SIG-M5 treated with dmso at 0.1 percent for 504 hours (cell line): Measurements from ENCODE around the gene ADD1.

ENCODE experiments used
- DNase-seq: peaks from one replicate; lab custom pipeline; 2025; ENCODE audit not compliant: unreplicated experiment; lab: John Stamatoyannopoulos, UW

Gene ADD1

GRCh38 chr4:2858451-2859217 is 15.0 kb downstream of the ADD1 start:
- DNase-seq = no peak

- DNase-seq = peak; percentile 38
These were observed 15.9 kb downstream of the ADD1 start for GRCh38 chr4:2859514-2859913.

- DNase-seq = no peak
These were observed 17.0 kb downstream of the ADD1 start for GRCh38 chr4:2860391-2861348.

GRCh38 chr4:2861631-2862436 is 18.2 kb downstream of the ADD1 start:
- no peak for DNase-seq

- DNase-seq = no peak
These were observed 18.9 kb downstream of the ADD1 start for GRCh38 chr4:2862528-2862927.

GRCh38 chr4:2863649-2864048 is 20.0 kb downstream of the ADD1 start:
- no peak for DNase-seq

- DNase-seq = no peak
These were observed 21.6 kb downstream of the ADD1 start for GRCh38 chr4:2865196-2865780.

GRCh38 chr4:2866160-2866861 is 22.7 kb downstream of the ADD1 start:
- DNase-seq = no peak

- no peak for DNase-seq
These were observed 23.2 kb downstream of the ADD1 start for GRCh38 chr4:2866891-2867290.

GRCh38 chr4:2867758-2868491 is 24.3 kb downstream of the ADD1 start:
- DNase-seq = no peak

GRCh38 chr4:2868877-2869487 is 25.3 kb downstream of the ADD1 start:
- no peak for DNase-seq

GRCh38 chr4:2869659-2870058 is 26.0 kb downstream of the ADD1 start:
- no peak for DNase-seq

GRCh38 chr4:2870082-2870481 is 26.4 kb downstream of the ADD1 start:
- DNase-seq = no peak

- no peak for DNase-seq
These were observed 27.8 kb downstream of the ADD1 start for GRCh38 chr4:2871466-2871865.

- no peak for DNase-seq
These were observed 28.3 kb downstream of the ADD1 start for GRCh38 chr4:2871911-2872310.

GRCh38 chr4:2873329-2873728 is 29.7 kb downstream of the ADD1 start:
- DNase-seq = no peak

GRCh38 chr4:2874861-2875260 is 31.2 kb downstream of the ADD1 start:
- no peak for DNase-seq

- no peak for DNase-seq
These were observed 31.9 kb downstream of the ADD1 start for GRCh38 chr4:2875556-2875955.

GRCh38 chr4:2878346-2878745 is 34.7 kb downstream of the ADD1 start:
- DNase-seq = no peak
